DND-41 (cell line): ENCODE measurements around the gene NR1H4.

Experiments used
- CTCF ChIP-seq: IDR thresholded peaks from 2 replicates; pipeline ENCODE4 v1.5.1; 2012; ENCODE audit warnings: borderline replicate concordance, low read length, moderate library complexity, mild to moderate bottlenecking; ENCODE audit not compliant: poor library complexity, severe bottlenecking; ENCODE audit errors: extremely low read depth
- EZH2 ChIP-seq: IDR thresholded peaks from 3 replicates; pipeline ENCODE4 v1.6.1; 2012; ENCODE audit warnings: borderline replicate concordance, low read depth, mild to moderate bottlenecking, moderate library complexity, low read length, inconsistent platforms; ENCODE audit not compliant: severe bottlenecking

DNA sequence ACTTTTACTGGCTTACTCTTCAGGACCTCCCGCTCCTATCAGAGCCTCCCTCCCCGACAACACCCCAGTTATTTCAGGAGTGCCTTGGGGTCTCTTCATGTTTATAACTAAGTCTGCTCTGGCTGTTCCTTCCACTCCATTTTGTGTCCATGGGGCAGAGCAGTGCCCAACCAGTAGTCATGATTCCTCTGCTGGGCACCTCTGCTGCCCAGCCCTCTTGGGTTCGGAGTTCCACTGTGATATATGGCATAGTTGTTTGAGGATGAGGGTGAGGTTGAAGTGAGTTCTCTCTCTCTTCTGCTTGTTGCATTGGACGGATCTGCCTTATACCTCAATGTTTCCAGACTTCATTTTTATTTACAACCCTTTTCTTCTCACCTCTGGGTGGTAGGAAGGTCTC is 17.4 kb downstream of the NR1H4 start:
- no peak for TF ChIP-seq CTCF
- no peak for TF ChIP-seq EZH2
